DND-41 (cell line): ENCODE results near the gene PCDHGB7.
"Not testable (repeated sequence)": the region's sequence is repeated elsewhere in the genome, so short reads cannot be mapped to it uniquely, and the experiment has no call there.

Source experiments
- ATAC-seq: fragments of 200-7000 bp; cut with Tn5 transposase; 3 replicates; pipeline ENCODE4 v1.9.1; 2021; ENCODE audit warnings: low read depth; ENCODE audit not compliant: insufficient read depth
- DNase-seq: peaks from one replicate; pipeline ENCODE4 v3.0.0-alpha.2; 2020
- H2AFZ ChIP-seq: 2 replicates; pipeline ENCODE4 v1.6.0; 2012; ENCODE audit warnings: low read depth, low read length
- H3K27ac ChIP-seq: 2 replicates; pipeline ENCODE4 v1.5.1; 2012; ENCODE audit warnings: low read length, inconsistent platforms
- H3K27me3 ChIP-seq: fragments of 200-600 bp; sonication (generic); 2 replicates; pipeline ENCODE4 v1.6.0; 2012; ENCODE audit warnings: low read length, mild to moderate bottlenecking, inconsistent platforms; ENCODE audit not compliant: insufficient read depth, poor library complexity
- H3K36me3 ChIP-seq: 2 replicates; pipeline ENCODE4 v1.5.1; 2012; ENCODE audit warnings: low read length, inconsistent platforms; ENCODE audit not compliant: insufficient read depth
- H3K4me1 ChIP-seq: 2 replicates; pipeline ENCODE4 v1.5.1; 2012; ENCODE audit warnings: mild to moderate bottlenecking, low read length; ENCODE audit not compliant: insufficient read depth
- H3K4me2 ChIP-seq: 2 replicates; pipeline ENCODE4 v1.6.0; 2012; ENCODE audit warnings: mild to moderate bottlenecking, moderate library complexity, low read length, inconsistent platforms; ENCODE audit not compliant: insufficient read depth
- H3K4me3 ChIP-seq, 2 experiments: fragments of 200-600 bp in 1 of 2; shearing (Covaris generic) in 1 of 2; 2 replicates each; pipeline ENCODE4 v1.5.1; 2012 to 2016; ENCODE audit warnings: inconsistent platforms in 2 of 2, low read length in 2 of 2, mild to moderate bottlenecking in 2 of 2, low read depth in 1 of 2, moderate library complexity in 1 of 2
- H3K79me2 ChIP-seq: 2 replicates; pipeline ENCODE4 v1.6.0; 2012; ENCODE audit warnings: low read length, inconsistent platforms; ENCODE audit not compliant: insufficient read depth
- H3K9ac ChIP-seq: 2 replicates; pipeline ENCODE4 v1.6.0; 2012; ENCODE audit warnings: low read depth, mild to moderate bottlenecking, inconsistent platforms, low read length, moderate library complexity
- H3K9me3 ChIP-seq: 2 replicates; pipeline ENCODE4 v1.5.1; 2012; ENCODE audit warnings: low read length, moderate library complexity, mild to moderate bottlenecking, inconsistent platforms; ENCODE audit not compliant: insufficient read depth, severe bottlenecking
- H4K20me1 ChIP-seq: 2 replicates; pipeline ENCODE4 v1.6.0; 2012; ENCODE audit warnings: low read length; ENCODE audit not compliant: insufficient read depth
- EZH2 ChIP-seq: IDR thresholded peaks from 3 replicates; pipeline ENCODE4 v1.6.1; 2012; ENCODE audit warnings: borderline replicate concordance, low read depth, mild to moderate bottlenecking, moderate library complexity, low read length, inconsistent platforms; ENCODE audit not compliant: severe bottlenecking
- TF ChIP-seq, protein P1 (sequence below): IDR thresholded peaks from 2 replicates; pipeline ENCODE4 v1.5.1; 2012; ENCODE audit warnings: borderline replicate concordance, low read length, moderate library complexity, mild to moderate bottlenecking; ENCODE audit not compliant: poor library complexity, severe bottlenecking; ENCODE audit errors: extremely low read depth

Gene PCDHGB7

DNA sequence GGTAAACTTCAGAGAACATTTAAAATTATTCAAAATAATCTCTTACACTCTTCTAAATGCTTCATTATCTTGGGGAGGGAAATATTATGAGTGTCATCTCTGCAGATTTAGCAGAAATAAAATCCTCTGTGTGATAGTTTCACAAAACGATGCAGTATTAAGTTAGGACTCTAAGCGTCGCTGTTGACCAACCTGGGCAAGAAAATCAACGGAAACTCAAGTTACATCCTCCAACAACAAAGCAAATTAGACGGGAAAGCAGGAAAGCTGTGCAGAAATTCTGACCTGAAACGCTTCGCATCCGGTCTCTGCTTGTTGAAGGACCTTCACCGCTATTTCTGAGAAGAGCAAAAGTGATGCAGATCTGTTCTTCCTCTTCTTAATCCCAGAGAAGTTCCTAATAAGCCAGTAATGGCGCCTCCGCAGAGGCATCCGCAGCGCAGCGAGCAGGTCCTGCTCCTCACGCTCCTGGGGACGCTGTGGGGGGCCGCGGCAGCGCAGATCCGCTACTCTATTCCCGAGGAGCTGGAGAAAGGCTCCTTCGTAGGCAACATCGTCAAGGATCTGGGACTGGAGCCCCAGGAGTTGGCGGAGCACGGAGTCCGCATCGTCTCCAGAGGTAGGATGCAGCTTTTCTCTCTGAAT, 43.7 kb upstream of the PCDHGB7 start, which contains the start of gene PCDHGA6:
TSS of gene PCDHGA6 (plus strand) at position 219 of the 645 bp plus-strand sequence. CDS start at position 412, 193 bp downstream.
- Histone ChIP-seq H2AFZ (no peak within 1 kb of the TSS), H3K4me3 (no peak within 1 kb of the TSS), H3K4me2 (no peak within 1 kb of the TSS), H3K36me3 (no peaks in the 10 kb centered on the region), H3K4me1 (no peaks in the 10 kb centered on the region), H3K9me3 (no peaks in the 10 kb centered on the region), H3K79me2 (no peaks in the 10 kb centered on the region), H3K27ac (no peak within 1 kb of the TSS), H4K20me1 (no peaks in the 10 kb centered on the region), H3K9ac (no peak within 1 kb of the TSS), H3K27me3 (peaks cover 4% of the 10 kb centered on the region)
- no peak for ATAC-seq
- DNase-seq: no peak
- TF ChIP-seq, protein P1, sequence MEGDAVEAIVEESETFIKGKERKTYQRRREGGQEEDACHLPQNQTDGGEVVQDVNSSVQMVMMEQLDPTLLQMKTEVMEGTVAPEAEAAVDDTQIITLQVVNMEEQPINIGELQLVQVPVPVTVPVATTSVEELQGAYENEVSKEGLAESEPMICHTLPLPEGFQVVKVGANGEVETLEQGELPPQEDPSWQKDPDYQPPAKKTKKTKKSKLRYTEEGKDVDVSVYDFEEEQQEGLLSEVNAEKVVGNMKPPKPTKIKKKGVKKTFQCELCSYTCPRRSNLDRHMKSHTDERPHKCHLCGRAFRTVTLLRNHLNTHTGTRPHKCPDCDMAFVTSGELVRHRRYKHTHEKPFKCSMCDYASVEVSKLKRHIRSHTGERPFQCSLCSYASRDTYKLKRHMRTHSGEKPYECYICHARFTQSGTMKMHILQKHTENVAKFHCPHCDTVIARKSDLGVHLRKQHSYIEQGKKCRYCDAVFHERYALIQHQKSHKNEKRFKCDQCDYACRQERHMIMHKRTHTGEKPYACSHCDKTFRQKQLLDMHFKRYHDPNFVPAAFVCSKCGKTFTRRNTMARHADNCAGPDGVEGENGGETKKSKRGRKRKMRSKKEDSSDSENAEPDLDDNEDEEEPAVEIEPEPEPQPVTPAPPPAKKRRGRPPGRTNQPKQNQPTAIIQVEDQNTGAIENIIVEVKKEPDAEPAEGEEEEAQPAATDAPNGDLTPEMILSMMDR: no peak
- TF ChIP-seq EZH2: no peak

- Histone ChIP-seq H3K36me3 (no peaks in the 10 kb centered on the region), H2AFZ (no peak overlapping the region), H3K27ac (no peak overlapping the region), H3K9me3 (no peaks in the 10 kb centered on the region), H3K4me1 (no peaks in the 10 kb centered on the region), H3K4me3 (no peak overlapping the region), H3K79me2 (no peaks in the 10 kb centered on the region), H3K4me2 (no peak overlapping the region), H3K9ac (no peak overlapping the region), H4K20me1 (no peaks in the 10 kb centered on the region), H3K27me3 (peaks cover 4% of the 10 kb centered on the region)
- DNase-seq (no peak), ATAC-seq (no peak)
- TF ChIP-seq, protein P1: no peak
- no peak for TF ChIP-seq EZH2
Measured at GRCh38 chr5:141374627-141375026, 42.9 kb upstream of the PCDHGB7 start.

DNA sequence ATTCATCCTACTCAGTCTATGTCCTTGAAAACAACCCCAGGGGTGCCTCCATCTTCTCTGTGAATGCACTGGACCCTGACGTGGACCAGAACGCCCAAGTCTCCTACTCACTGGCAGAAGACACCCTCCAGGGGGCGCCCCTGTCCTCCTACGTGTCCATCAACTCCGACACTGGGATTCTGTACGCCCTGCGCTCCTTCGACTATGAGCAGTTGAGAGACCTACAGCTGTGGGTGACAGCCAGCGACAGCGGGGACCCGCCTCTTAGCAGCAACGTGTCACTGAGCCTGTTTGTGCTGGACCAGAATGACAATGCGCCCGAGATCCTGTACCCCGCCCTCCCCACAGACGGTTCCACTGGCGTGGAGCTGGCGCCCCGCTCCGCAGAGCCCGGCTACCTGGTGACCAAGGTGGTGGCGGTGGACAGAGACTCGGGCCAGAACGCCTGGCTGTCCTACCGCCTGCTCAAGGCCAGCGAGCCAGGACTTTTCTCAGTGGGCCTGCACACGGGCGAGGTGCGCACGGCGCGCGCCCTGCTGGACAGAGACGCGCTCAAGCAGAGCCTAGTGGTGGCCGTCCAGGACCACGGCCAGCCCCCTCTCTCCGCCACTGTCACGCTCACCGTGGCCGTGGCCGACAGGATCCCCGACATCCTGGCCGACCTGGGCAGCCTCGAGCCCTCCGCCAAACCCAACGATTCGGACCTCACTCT, 41.9 kb upstream of the PCDHGB7 start:
- TF ChIP-seq, protein P1: peak; percentile 19
- H3K4me1 ChIP-seq, H3K4me3 ChIP-seq, DNase-seq, H3K79me2 ChIP-seq, H3K36me3 ChIP-seq, H4K20me1 ChIP-seq, H3K9ac ChIP-seq, H3K4me2 ChIP-seq, H2AFZ ChIP-seq, H3K9me3 ChIP-seq, H3K27ac ChIP-seq, ATAC-seq, H3K27me3 ChIP-seq: not testable (repeated sequence)
